HG03565 (cell line): Measurements from ENCODE around the gene SKOR2.

Source experiments
- ATAC-seq: cut with Tn5 transposase; IDR thresholded peaks from one replicate; pipeline ENCODE4 v1.9.1; 2021; ENCODE audit warnings: mild to moderate bottlenecking, moderate library complexity; ENCODE audit not compliant: unreplicated experiment

The SKOR2 gene, protein sequence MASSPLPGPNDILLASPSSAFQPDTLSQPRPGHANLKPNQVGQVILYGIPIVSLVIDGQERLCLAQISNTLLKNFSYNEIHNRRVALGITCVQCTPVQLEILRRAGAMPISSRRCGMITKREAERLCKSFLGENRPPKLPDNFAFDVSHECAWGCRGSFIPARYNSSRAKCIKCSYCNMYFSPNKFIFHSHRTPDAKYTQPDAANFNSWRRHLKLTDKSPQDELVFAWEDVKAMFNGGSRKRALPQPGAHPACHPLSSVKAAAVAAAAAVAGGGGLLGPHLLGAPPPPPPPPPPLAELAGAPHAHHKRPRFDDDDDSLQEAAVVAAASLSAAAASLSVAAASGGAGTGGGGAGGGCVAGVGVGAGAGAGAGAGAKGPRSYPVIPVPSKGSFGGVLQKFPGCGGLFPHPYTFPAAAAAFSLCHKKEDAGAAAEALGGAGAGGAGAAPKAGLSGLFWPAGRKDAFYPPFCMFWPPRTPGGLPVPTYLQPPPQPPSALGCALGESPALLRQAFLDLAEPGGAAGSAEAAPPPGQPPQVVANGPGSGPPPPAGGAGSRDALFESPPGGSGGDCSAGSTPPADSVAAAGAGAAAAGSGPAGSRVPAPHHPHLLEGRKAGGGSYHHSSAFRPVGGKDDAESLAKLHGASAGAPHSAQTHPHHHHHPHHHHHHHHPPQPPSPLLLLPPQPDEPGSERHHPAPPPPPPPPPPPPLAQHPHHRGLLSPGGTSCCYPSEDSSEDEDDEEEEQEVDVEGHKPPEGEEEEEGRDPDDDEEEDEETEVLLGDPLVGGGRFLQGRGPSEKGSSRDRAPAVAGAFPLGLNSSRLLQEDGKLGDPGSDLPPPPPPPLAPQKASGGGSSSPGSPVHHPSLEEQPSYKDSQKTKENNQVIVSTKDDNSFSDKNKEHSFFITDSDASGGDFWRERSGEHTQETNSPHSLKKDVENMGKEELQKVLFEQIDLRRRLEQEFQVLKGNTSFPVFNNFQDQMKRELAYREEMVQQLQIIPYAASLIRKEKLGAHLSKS

DNA sequence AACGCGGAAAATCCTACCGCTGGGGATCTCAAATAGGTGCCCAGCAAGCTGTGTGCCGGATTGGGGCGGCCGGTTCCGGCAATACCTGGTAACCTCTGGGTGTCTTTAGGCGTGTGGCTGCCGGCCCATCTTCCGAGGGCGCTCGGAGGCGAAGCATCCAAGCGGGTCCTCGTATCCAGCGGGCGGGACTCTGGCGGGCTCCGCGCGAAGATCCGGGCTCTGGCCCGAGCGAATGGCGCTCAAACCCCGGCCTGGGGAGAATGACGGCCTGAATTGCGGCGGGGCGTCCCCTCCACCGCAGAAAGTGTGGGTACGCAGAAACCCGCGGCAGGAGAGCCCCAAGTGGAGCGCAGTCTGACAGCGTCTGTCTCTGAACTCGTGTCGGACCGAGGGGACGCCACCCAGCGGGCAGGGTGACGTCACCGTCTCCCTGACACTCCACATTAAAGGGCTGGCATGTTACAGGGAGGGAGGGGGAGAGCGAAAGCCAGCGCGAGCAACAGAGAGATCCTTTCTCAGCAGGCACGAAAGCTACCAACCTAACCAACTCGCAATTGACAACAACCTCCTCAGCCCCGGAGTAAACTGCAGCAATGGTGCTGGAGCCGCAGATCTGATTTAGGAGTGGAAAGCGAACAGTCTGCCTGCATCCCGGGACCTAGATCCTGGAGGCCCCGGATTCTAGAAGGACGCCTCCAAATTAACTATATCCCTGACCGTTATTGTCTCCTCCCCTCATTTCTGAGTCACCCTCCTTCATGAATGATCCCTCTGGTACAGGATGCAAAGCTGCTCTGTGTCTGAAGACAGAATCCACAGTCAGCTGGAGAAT is at the start of gene SKOR2:
SKOR2 (minus strand) TSS at position 372 of the 832 bp plus-strand sequence. CDS start 2,477 bp downstream, outside the sequence.
- ATAC-seq, result no peak

DNA sequence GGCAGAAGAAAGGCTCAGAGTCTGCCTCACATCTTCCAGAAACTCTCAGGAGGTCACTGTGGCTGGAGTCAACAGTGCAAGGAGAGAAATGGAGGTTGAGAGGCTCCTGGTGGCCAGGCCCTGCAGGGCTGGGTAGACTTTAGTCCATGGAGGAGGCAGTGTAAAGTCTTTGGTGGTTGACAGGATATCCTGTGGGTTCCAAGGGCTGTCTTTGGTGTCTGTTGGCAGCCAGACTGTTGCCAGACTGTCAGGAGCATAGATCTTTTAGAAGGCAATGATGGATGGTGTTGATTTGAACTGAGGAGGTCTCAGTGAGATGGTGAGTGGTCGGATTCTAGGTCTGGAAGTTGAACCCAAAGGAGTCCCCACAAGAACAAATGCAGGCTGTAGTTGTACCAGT is 45.0 kb upstream of the SKOR2 start:
- no peak for ATAC-seq

DNA sequence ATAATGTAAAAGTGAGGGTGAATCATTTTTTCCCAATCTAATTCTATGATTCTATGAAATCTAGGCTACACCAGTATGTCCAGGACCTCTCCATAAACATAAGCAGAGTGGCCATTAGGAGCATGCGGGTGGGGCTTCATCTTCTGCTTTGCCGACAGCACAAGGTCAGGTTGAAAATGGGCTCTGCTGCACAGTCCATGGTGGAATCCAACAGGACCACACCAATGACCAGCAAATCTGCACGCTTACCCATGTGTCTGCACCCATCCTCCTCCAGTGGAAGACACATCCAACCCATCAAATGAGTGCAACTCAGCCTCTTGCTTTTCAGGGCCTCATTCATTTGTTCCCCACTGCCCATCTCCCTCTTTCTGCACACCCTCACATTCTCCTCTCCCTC is 43.3 kb upstream of the SKOR2 start:
- no peak for ATAC-seq

DNA sequence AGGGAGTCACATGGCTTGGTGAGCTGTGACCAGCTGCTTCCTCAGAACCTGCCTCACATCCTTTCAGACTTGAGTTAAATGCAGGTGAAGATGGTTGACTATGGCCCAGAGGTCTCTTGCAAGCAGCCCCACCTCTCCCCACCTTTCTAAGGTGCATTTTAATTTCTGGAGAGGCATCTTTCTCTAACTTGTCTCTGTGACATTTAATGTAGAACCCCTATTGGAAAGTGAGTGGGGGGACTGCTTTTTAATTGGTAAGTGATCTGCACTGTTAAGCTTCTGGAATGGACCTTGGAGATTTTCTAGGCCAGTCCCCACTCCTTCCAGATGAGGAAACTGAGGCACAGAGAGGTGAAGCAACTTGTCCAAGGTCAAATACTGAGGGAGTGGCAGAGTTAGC is 37.3 kb upstream of the SKOR2 start:
- no peak for ATAC-seq

DNA sequence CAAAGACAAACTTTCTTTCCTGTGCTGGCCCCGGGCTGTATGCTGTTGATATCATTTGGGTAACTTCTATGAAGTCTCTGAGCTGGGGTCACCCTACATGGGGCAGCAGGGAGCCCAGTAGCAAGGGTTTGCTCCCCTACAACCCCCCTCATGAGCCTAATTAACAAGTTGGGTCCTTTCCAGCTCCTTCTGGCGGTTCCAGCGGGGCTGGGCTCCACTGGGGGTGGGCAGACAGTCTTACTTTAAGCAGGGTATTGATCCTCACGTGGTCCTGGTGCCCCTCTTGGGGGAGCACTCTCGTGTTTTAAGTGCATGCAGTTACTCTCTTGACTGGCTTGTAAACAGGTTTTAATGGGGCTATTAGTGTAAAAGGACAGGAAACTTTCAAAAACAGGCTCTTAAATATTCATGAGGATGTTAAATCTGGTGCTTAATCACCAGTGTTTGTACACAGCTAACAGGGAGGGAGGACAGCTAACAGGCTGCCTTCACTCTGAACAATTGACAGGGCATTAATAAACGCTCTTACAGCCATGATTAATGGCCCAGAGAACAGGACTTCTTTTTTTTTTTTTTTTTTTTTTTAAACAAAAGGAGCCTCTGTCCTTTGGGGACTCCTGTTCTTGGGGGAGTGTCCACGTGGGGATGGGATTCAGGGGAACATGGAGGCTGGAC is 36.6 kb upstream of the SKOR2 start:
- ATAC-seq, result no peak

DNA sequence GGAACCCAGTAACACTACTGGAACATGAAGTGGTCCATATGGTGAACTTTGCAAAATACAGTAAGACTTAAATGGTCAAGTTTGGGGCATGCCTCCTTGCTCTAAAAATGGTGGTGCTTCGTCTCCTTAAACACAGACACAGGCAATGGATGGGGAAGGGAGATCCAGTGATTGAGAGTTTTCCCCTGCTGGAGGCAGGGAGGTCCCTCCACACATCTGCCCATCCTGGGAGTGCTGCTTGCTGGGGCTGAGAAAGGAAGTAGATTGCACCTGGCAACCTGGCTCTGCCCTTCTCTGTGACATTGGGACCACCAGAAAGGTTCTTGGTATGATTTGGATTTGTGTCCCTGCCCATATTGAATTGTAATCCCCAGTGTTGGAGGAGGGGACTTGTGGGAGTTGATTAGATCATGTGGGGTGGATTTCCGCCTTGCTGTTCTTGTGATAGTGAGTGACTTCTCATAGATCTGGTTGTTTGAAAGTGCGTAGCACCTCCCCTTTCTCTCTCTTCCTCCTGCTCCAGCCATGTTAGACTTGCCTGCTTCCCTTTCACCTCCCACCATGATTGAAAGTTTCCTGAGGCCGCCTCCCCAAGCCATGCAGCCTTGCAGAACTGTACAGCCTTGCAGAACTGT is 35.4 kb upstream of the SKOR2 start:
- no peak for ATAC-seq

DNA sequence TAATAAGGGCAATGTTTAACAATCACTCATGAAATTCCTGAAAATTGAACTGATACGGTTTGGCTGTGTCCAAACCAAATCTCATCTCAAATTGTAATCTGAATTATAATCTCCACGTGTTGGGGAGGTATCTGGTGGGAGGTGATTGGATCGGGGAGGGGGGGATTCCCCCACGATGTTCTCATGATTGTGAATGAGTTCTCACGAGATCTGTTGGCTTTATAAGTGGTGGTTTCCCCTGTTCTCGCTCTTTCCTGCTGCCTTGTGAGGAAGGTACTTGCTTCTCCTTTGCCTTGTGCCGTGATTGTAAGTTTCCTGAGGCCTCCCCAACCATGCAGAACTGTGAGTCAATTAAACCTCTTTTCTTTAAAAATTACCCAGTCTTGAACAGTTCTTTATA is 34.0 kb upstream of the SKOR2 start:
- no peak for ATAC-seq

DNA sequence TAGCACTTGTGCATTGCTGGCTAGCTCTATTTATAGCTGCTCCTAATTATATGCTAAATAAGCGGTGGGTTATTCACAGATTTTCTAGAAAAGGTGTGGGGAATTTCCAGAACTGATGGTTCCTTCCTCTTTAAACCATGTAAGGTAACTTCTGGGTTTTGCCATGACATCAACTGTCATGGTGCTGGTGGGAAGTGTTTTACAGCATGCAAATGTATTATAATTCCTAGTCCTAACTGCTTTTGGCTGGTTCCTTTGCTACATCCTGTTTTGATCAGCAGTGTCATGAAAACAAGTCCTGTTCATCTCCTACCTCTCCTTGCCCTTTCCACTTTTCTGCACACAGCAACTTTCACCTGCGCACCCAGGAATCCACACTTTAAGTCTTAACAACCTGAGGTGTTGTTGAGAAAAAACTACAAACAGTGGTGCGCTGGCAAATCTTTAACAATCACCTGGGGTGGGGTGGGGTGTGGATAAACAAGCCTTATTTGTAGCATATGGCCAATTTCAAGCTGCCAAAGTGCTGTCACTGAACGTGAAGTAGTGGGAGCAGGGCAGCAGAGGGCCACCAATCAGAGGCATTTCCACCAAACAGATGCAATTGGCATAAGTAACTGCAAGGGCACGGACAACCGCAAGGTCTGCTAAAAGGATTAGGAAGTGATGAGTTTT is 33.4 kb upstream of the SKOR2 start:
- ATAC-seq, result no peak

DNA sequence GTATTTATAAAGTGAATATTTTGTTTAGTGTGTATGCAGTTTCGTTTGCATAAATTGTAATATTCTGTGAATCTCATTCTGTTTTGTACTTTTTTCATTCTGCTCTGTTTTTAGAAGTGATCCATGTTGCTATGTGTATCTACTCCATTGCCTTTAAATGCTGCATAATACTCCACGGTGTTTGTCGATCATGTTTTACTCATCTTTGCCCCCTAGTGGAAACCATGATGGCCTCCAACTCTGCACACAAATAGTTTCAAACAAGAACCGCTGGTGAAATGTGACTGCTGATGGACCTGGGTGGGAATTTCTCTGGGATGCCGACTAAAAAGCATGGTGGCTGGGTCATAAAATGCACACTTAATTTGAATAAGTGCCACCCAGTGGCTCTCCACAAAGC is 32.0 kb upstream of the SKOR2 start:
- ATAC-seq, result no peak

DNA sequence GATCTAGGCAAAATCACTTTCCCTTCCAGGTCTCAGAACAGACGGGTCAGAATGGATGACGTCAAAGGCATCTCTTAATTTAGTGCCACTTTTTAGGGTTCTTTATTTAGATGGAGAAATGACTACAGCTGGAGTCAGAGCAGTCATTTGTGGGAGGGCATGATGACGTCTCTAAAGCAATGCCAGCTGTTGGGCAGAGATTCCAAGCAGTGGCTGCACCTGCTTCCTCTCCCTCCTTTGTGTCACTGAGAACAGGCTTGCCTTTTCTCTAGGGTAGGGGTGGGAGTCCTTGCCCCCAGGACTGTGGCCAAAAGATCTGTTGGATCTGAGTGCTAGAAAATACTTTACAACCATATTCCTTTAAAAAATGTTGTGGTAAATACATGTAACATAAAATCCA is 28.7 kb upstream of the SKOR2 start:
- no peak for ATAC-seq

DNA sequence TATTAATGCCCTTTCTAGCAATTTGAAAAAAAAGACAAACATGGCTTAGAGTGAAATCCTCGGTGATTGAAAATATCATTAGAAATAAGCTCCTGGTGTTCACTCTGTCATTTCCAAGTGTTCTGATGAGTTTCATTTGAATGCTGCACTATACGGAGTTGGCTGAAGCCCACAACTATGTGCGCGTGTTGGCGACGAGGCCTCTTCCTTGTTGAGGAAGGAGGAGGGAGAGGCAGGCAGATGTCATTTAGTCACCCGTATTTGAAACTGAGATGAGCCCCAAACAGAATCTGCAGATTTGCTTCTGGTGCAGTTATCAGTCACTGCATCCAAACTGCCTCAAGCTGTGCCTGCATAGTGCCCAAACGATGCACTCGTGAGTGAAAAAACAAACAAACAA is 23.5 kb upstream of the SKOR2 start:
- ATAC-seq, result no peak

DNA sequence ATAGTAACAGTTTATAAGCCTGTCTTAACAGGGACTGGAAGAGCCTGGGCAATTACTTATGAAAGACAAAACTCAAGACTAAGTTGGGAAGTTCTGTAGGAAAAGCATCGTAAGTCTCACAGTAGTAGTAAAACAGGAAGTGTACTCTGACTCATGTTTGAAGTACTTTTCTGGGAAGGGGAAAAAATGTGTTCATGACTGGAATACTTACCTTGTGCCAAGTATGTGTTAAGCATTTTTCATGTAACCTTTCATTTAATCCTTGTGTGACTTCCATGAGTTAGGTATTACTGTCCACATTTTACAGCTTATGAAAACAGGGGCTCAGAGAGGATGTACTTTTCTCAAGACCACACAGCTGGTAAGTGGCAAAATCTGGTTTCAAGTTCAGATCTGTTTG is 13.7 kb upstream of the SKOR2 start:
- no peak for ATAC-seq

DNA sequence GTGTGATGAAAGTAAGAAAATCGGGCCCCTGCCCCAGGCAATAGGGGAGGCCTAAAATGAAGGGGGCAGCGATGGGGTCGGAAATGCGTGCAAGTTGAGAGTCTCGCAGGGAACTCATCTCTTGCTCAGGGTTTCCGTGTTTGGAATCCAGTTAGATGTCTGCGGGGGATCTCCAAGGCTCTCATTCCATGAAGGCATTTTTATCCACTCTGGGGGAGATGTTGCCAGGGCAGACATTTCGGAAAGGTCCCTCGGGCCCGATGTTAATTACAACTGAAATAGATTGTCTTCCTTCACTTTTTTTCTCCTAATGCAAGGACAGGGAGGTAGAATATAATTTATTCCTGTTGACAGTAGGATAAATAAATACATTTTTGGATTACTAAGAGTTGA is 12.8 kb upstream of the SKOR2 start:
- ATAC-seq, result no peak

DNA sequence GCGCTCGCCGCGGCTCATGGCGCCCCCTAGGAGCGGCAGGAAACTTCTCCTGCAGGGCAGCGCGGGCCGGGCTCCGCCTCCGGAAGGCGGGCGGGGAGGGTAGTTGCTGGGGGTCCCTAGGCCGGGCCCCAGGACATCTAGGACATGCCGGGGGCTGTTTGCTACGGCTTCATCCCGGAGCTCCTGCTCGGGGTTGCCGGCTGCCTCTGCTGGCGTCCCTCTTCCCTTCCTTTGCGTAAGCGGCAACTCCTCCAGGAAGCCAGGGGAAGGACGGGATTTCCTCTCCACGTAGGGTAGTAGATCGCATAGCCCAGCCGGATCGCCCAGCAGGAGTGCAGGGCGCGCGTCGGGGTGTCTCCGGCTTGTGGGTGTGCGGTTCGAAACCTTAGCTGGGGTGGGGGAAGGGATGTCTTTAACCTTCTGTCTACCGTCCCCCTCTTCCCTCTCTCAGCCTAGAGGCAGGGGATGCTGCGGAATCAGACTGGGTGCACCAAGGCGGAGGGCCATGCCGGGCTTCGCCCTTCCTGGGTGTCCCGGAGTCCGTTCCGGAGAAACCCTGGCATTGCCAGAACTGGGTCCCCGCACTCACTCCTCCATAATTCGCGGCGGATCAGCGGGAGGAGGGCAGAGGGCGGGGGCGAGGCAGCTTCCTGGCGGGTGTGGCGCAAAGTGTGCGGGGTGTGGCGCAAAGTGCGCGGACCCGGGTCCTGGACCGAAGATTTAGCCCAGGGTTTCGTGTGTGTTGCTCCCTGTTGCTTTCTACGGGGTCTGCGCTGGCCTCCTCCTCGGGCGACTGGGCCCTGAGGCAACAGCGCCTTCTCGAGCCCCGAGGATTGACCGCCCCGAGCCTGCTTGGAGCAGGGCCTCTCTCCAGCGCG is 12.2 kb upstream of the SKOR2 start:
- no peak for ATAC-seq

DNA sequence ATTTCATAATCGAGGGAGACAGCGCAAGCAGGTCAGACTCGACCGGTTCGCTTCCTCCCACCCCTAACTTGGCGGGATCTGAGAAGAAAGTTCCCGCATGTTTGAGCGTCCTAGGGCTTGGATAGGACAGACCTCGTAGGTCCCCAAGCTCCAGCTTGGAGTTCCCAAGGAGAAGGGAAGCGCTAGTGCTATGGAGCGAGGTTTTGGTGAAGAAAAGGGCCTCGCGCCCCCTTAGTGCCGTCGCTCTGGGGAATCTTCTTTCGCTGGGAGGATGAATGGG is 11.6 kb upstream of the SKOR2 start:
- ATAC-seq, result no peak

DNA sequence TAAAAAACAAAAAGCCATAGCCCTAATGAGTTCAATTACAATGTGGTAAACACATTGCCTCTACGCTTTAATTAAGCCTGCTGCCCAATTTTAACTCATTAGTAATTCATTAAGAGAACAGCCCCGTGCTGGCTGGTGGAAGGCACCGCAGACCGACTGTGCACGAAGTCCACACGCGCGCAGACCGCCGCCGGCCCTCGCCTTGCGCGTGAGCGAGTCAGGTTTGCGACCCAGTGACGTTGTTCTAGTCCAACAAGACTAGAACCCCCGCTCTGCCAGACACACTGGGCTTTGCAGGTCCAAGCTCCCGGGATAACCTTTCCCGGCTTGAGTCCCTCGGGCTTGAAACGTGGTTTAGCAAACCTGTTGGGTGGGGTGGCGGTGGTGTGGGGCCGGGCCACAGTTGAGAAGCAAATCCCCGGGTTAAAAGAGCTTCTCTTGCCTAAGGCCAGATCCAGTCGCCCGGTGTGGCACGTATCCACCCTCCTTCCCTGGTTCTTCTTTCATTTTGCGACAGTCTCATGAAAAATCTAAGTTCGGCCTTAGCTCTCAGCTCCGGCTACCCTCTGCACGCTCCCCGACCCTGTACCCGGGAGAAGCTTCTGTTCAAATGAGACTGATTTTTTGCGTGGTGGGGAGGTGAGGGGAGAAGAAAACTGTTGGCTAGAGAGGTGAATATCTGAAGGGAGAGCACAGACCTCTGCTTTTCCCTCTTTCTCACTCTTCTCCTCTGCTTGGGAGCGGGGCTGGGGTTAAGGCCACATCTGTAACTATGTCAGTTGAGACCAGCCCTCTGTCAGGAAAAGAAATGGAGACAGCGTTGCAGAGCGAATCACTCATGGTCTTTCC is 11.1 kb upstream of the SKOR2 start:
- ATAC-seq, result no peak

DNA sequence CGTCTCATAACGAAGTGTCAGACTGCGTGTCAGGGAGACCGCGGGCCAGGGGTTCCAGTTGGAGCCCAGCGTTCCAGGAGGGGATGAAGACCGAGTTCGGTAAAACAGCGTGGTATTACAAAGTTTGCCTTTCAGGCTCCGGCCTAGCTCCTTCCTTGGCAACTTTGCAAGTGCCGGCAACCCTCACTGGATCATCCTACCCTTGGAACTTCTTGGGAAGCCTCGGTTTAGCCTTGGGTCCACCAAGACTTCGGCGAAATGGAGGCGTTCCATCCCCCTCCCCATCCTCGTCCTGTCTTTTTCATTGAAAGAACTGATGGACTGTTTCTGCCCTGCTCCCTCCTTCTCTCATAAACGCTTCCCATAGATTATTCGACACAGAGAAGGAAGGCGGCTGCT is 10.4 kb upstream of the SKOR2 start:
- no peak for ATAC-seq
